ENCODE results near the gene MICU1.

DNA sequence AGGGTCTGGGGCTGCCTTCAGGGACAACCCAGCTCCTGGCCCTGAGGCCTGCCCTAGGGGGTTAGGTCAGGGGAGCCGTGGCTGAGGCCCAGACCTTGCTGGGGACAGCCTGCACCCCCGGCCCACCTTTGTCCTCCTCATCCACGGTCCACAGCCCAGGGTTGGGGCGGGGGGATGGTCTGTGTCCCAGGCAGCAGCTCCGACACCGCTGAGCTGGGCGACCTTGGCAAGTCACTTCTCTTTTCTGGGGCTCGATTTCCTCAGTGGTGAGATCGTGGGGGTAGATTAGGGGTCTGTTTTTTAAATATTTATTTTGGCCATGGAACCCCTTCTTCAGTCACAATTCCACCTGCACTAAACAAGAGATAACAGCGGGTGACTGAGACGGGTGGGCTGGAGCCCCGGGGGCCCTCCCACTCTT, 302.1 kb downstream of the MICU1 start:
- TF ChIP-seq TEAD4 (IDR thresholded peaks at IDR 0.05) (no peak), YY1 (IDR thresholded peaks at IDR 0.05; ENCODE audit: low read depth) (no peak), ZBTB7A (IDR thresholded peaks at IDR 0.05; ENCODE audit: low read depth) (no peak), EP300 (IDR thresholded peaks at IDR 0.05; ENCODE audit: borderline replicate concordance) (no peak)

Measured in Ishikawa (cell line).